Limb (tissue), 2 donors: Measurements from ENCODE around the gene TMEM59.

ENCODE experiments used
- DNase-seq, 2 donors: peaks; one replicate each; pipeline ENCODE4 v3.0.0-alpha.2; 2016; ENCODE audit errors: extremely low spot score in 2 of 2

Gene TMEM59

GRCh38 chr1:53986458-53986857 lies 66.5 kb downstream of the TMEM59 start:
- no peak for DNase-seq

- DNase-seq, result no peak
These were observed 68.3 kb downstream of the TMEM59 start for GRCh38 chr1:53984726-53985125.

- no peak for DNase-seq
These were observed 70.3 kb downstream of the TMEM59 start for GRCh38 chr1:53982763-53983104.

- DNase-seq, result peak; percentile 35 to 56
These were observed 70.8 kb downstream of the TMEM59 start for GRCh38 chr1:53982034-53982762.

- DNase-seq, result no peak
These were observed 71.8 kb downstream of the TMEM59 start for GRCh38 chr1:53981220-53981619.

GRCh38 chr1:53979712-53980450 lies 73.1 kb downstream of the TMEM59 start:
- no peak for DNase-seq
